GM06990 (cell line): Measurements from ENCODE around the gene C2CD2.
A peak's percentile ranks its signal among the peaks of the same experiment; 100 is the strongest.

Experiments used
- DNase-seq: peaks from one replicate; pipeline ENCODE4 v3.0.0-alpha.2; 2011; ENCODE audit not compliant: insufficient read length; ENCODE audit errors: extremely low read depth
- H3K27me3 ChIP-seq: replicated peaks from 2 replicates; pipeline ENCODE4 v1.6.0; 2011; ENCODE audit warnings: low read length; ENCODE audit not compliant: control insufficient read depth, insufficient read depth
- H3K36me3 ChIP-seq: 2 replicates; pipeline ENCODE4 v1.5.1; 2011; ENCODE audit warnings: low read length; ENCODE audit not compliant: control insufficient read depth, insufficient read depth
- H3K4me3 ChIP-seq: replicated peaks from 2 replicates; pipeline ENCODE4 v1.5.1; 2011; ENCODE audit warnings: low read depth, mild to moderate bottlenecking, control low read depth, low read length
- TF ChIP-seq, protein P1 (sequence below): IDR thresholded peaks from 2 replicates; pipeline ENCODE4 v1.5.1; 2011; ENCODE audit warnings: low read length, control low read depth, mild to moderate bottlenecking, inconsistent platforms; ENCODE audit not compliant: insufficient read depth, poor library complexity, severe bottlenecking

The C2CD2 gene

DNA sequence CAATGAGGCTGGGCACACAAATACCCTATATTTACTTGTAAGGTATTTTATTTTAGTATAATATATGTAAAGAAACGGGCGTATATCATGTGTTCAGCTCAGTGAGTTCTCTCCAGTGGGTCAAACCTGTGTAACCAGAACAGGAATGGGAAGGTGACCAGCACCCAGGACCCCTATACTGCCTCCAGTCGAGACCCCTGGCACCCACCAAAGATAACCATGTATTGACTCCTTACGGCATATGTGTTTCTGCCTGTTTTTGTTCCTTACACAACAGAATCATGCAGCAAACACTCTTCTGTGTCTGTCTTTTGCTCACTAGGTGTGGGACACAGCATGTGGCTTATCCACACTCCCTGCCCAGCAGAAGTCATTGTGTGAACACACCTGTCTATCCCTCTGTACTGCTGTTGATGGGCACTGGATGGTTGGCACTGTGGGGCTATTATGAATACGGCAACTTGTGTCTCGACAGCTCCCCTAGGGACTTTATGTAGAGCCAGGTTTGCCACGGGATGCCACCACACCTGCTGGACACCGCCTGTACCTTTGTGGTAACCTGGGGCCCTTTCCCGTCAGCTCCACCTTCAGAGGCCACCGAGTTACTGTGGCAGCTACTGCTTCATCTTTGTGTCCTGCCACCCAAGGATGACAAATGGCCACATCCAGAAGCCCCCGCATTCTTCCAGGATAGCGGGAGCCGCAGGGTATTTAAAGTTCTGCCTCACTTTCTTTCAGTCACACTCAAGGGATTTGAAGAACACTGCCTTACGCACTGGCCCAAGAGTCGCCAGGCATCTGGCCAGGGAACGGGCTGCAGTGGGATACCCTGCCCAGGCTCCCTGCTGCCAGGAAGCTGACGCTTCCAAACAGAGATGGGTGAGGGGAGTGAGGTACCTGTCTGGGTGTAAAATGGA is 23.5 kb upstream of the C2CD2 start:
- H3K27me3 ChIP-seq: no peaks in the 10 kb centered on the region
- TF ChIP-seq, protein P1, sequence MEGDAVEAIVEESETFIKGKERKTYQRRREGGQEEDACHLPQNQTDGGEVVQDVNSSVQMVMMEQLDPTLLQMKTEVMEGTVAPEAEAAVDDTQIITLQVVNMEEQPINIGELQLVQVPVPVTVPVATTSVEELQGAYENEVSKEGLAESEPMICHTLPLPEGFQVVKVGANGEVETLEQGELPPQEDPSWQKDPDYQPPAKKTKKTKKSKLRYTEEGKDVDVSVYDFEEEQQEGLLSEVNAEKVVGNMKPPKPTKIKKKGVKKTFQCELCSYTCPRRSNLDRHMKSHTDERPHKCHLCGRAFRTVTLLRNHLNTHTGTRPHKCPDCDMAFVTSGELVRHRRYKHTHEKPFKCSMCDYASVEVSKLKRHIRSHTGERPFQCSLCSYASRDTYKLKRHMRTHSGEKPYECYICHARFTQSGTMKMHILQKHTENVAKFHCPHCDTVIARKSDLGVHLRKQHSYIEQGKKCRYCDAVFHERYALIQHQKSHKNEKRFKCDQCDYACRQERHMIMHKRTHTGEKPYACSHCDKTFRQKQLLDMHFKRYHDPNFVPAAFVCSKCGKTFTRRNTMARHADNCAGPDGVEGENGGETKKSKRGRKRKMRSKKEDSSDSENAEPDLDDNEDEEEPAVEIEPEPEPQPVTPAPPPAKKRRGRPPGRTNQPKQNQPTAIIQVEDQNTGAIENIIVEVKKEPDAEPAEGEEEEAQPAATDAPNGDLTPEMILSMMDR: no peak
- H3K36me3 ChIP-seq: no peaks in the 10 kb centered on the region
- DNase-seq: no peak
- H3K4me3 ChIP-seq: no peak overlapping the region

DNA sequence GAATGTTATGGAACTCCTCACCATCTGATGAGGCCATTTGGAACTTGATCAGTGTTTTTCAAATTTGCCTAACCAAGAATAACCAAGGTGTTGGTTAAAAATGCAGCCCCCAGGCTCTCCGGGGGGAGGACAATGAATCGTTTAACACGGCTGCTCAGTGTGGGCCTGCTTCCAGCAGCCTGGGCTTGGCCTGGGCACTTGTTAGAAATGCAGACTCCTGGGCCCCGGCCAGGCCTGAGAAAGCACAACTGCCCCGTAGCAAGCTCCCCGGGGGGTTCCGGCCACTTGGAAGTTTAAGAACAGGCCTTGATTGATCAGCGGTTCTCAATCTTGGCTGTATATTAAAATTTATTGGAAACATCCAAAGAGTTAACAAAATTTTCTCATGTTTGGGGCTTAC is 22.8 kb upstream of the C2CD2 start:
- Histone ChIP-seq H3K4me3 (no peak overlapping the region), H3K36me3 (no peaks in the 10 kb centered on the region), H3K27me3 (no peaks in the 10 kb centered on the region)
- DNase-seq: no peak
- TF ChIP-seq, protein P1: no peak

DNA sequence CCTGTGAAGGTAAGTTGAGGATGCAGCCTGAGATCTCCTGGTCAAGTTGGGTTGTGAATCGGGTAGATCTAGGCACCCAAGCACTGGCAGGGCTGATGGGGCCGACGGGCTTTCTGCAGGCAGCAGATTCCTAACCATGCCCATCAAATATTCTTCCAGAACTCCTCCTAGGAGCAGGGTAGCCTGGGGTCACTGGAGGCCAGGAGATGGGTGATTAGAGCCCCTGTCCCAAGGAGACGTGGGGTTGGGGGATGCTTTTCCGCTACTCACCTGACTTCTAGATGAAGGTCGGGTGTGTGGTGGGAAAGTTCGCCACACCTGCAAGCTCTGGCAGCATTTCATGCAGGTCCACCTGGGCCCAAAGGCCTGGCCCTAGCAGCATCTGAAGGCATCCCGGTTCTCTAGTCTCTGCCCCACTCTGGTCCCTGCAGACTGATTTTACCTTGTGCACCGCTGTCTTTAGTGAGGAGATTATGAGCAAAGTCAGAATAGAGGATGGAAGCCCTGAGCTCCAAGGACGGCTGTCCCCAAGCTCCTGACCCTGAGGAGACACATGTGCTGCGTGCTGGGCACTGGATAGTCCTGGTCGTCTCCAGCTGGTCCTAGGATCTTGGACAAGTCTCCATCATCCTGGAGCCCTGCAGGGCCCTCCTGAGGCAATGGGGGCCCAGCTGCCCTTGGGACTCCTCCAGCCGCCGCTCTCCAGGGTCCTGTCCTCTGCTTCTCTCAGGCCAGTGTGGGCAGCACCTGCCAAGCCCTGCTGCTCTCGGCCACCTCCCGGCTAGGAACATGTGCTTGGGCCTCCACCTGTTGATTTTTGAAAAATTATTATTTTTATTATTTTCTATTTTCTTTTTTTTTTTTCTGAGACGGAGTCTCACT is 21.8 kb upstream of the C2CD2 start:
- TF ChIP-seq, protein P1: no peak
- Histone ChIP-seq H3K27me3 (no peaks in the 10 kb centered on the region), H3K36me3 (no peaks in the 10 kb centered on the region), H3K4me3 (no peak overlapping the region)
- DNase-seq: no peak

DNA sequence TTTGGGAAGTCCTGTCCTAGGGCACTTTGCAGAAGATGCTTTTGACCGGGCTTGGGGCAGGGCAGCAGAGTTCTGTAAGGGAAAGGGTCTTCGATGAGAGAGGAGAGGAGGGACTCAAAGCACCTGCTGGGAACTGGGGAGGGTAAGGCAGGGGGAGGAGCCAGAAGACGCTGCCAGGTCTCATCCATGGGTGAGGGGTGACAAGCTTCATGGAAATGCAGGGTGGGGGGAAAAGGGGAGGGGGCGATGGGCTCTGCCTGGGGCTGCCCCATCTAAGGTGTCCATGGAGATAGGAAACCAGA is 20.9 kb upstream of the C2CD2 start:
- DNase-seq: no peak
- H3K36me3 ChIP-seq: no peaks in the 10 kb centered on the region
- TF ChIP-seq, protein P1: no peak
- no peaks in the 10 kb centered on the region for H3K27me3 ChIP-seq
- no peak overlapping the region for H3K4me3 ChIP-seq

DNA sequence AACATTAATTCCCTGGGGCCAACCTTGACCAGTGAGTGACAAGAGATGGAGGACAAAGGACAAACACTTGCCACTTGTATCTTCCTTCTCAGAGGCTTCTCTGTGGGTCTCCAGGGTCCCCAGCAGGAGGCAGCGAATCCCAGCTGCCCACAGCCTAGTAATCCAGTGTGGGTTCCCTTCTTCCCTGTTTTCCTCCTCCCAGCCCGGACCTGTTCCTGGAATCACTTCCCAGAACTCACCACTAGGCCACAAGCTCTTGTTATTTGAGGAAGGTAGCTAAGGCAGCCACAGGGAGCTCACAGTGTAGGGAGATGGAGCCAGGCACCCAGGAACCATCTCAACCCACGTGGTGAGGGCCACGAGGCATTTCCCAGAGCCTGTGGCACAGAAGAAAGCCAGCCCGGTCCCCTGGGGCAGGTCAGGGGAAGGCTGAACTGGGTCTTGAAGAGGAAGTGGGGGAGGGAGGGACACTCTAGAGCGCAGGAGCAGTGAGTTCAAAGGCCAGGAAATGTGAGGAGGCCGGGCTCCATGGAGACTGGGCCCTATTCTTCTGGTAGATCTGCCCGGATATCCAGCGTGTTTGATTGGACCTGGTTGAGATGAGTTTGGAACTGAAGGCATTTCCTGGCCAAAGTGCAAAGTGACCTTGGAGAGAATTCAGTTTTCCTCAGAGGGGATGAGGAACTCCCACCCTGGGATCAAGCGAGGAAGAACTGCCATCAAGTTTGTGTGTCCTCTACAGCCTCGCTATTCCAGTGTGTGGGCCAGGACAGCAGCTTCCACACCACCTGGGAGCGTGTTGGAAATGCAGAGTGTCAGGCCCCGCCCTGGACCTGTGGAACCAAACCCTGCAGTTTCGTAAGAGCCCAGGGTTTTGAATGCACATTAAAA is 20.3 kb upstream of the C2CD2 start:
- H3K4me3 ChIP-seq: no peak overlapping the region
- no peaks in the 10 kb centered on the region for H3K36me3 ChIP-seq
- TF ChIP-seq, protein P1: peak; percentile 21
- DNase-seq: peak; percentile 40
- H3K27me3 ChIP-seq: no peaks in the 10 kb centered on the region
